Sigmoid colon (tissue), 4 donors: Measurements from ENCODE around the gene TBX20.
"Not testable (repeated sequence)": the region's sequence is repeated elsewhere in the genome, so short reads cannot be mapped to it uniquely, and the experiment has no call there.

ENCODE experiments used
- POLR2AphosphoS5 ChIP-seq, 4 donors: sonication (generic); formaldehyde crosslinking; IDR thresholded peaks; one replicate each; pipeline ENCODE4 v1.6.1; 2017; ENCODE audit warnings: antibody characterized with exemption in 4 of 4
- TF ChIP-seq, protein P1 (sequence below), 4 experiments: fragments of 450-650 bp in 3 of 4; fragments of 200-600 bp in 1 of 4; IDR thresholded peaks; one replicate each; pipeline ENCODE4 v1.5.1; 2016 to 2019; ENCODE audit warnings: antibody characterized with exemption in 4 of 4, mild to moderate bottlenecking in 3 of 4, moderate library complexity in 2 of 4

DNA sequence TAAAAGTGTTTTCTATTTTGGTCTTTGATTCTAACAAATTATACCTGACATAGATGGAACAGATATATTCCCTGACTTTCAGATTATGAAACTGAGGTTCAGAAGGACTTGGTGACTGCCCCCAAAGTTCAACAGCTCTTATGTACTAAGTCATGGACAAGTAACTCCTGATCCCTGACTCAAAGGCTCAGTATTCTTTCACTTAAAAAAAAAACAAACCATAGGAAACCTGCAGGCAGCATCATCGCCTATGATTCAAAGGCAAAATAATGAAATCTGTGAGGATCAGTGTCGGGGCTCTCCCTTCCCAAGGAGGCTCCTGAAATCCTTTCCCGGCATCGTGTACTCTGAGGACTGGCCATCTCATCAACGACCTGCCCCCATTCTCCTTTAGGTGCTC is 49.9 kb downstream of the TBX20 start:
- TF ChIP-seq, protein P1, sequence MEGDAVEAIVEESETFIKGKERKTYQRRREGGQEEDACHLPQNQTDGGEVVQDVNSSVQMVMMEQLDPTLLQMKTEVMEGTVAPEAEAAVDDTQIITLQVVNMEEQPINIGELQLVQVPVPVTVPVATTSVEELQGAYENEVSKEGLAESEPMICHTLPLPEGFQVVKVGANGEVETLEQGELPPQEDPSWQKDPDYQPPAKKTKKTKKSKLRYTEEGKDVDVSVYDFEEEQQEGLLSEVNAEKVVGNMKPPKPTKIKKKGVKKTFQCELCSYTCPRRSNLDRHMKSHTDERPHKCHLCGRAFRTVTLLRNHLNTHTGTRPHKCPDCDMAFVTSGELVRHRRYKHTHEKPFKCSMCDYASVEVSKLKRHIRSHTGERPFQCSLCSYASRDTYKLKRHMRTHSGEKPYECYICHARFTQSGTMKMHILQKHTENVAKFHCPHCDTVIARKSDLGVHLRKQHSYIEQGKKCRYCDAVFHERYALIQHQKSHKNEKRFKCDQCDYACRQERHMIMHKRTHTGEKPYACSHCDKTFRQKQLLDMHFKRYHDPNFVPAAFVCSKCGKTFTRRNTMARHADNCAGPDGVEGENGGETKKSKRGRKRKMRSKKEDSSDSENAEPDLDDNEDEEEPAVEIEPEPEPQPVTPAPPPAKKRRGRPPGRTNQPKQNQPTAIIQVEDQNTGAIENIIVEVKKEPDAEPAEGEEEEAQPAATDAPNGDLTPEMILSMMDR (IDR thresholded peaks at IDR 0.05) = not testable (repeated sequence)
- not testable (repeated sequence) for TF ChIP-seq POLR2AphosphoS5 (IDR thresholded peaks at IDR 0.05)
